ENCODE measurements around the gene SH3BP1. TPM values are rescaled to one million over a fixed set of nuclear protein-coding genes. Genes with fewer than 3 reads are reported as not detected.
A peak's percentile ranks its signal among the peaks of the same experiment; 100 is the strongest.
"Not testable (repeated sequence)": the region's sequence is repeated elsewhere in the genome, so short reads cannot be mapped to it uniquely, and the experiment has no call there.

Gene SH3BP1
- total RNA-seq, 1 donor from 2014 or later = 34.1 TPM

DNA sequence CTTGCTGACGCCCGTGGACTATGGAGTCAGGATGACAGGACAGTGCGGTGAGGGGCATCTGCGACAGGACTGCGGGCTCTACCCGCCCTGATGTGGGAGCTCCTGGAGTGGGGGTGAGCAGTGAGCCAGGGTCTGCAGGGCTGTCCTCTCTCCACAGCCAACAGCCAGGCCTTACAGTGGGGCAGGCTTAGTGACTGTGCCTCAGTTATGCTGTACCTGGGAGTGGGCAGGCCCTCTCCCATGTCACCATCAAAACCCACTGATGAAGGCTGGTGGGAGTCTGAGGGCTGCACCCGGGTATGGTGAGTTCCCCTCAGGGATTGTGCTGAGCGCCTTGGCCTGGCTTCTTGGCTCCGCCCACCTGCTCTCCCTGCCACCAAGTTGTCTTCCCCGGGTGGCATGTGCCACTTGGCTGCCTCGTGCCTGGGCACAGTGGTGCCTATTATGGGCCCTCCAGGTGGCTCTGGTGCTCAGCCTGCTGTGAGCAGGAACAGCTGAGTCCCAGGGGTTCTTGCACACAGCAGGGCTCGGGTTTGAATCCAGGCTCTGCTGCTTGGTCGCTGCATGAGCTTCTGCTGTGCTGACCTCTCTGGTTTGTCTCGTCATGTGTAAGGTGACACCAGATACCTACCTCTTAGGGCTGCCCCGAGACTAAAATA, 53.3 kb downstream of the SH3BP1 start:
- H3K4me3 ChIP-seq = no peak overlapping the region
- H3K9me3 ChIP-seq = no peaks in the 10 kb centered on the region
- DNase-seq (ENCODE audit: extremely low spot score in 2 of 2) = no peak
- TF ChIP-seq, protein P1, sequence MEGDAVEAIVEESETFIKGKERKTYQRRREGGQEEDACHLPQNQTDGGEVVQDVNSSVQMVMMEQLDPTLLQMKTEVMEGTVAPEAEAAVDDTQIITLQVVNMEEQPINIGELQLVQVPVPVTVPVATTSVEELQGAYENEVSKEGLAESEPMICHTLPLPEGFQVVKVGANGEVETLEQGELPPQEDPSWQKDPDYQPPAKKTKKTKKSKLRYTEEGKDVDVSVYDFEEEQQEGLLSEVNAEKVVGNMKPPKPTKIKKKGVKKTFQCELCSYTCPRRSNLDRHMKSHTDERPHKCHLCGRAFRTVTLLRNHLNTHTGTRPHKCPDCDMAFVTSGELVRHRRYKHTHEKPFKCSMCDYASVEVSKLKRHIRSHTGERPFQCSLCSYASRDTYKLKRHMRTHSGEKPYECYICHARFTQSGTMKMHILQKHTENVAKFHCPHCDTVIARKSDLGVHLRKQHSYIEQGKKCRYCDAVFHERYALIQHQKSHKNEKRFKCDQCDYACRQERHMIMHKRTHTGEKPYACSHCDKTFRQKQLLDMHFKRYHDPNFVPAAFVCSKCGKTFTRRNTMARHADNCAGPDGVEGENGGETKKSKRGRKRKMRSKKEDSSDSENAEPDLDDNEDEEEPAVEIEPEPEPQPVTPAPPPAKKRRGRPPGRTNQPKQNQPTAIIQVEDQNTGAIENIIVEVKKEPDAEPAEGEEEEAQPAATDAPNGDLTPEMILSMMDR (IDR thresholded peaks at IDR 0.05) = no peak
- no peak for TF ChIP-seq POLR2A (IDR thresholded peaks at IDR 0.05)
- no peak for TF ChIP-seq POLR2AphosphoS5 (IDR thresholded peaks at IDR 0.05; ENCODE audit: insufficient read depth in 1 of 2, low read depth in 1 of 2)
- intact Hi-C loops (cut with DNase I) = no loop called here
- H3K36me3 ChIP-seq = peaks cover 0 to 41% of the 10 kb centered on the region in 2 donors
- no peak overlapping the region for H3K27ac ChIP-seq
- H3K27me3 ChIP-seq = no peaks in the 10 kb centered on the region
- H3K4me1 ChIP-seq = peaks cover 15% of the 10 kb centered on the region

DNA sequence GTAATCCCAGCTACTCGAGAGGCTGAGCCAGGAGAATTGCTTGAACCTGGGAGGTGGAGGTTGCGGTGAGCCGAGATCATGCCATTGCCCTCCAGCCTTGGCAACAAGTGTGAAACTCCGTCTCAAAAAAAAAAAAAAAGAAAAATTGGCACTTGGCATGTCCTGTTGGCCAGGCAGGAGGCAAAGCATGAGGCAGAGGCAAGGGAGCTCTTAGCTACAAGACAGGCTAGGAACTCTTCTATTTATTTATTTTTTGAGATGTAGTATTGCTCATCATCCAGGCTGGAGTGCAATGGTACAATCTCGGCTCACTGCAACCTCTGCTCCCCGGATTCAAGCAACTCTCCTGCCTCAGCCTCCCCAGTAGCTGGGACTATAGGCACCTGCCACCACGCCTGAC, 54.7 kb downstream of the SH3BP1 start:
- DNase-seq (ENCODE audit: extremely low spot score in 2 of 2); intact Hi-C loops (cut with DNase I); H3K27ac ChIP-seq; H3K4me3 ChIP-seq; H3K27me3 ChIP-seq; H3K9me3 ChIP-seq: not testable (repeated sequence)
- H3K36me3 ChIP-seq = peaks cover 0 to 41% of the 10 kb centered on the region in 2 donors
- H3K4me1 ChIP-seq = peaks cover 14% of the 10 kb centered on the region

DNA sequence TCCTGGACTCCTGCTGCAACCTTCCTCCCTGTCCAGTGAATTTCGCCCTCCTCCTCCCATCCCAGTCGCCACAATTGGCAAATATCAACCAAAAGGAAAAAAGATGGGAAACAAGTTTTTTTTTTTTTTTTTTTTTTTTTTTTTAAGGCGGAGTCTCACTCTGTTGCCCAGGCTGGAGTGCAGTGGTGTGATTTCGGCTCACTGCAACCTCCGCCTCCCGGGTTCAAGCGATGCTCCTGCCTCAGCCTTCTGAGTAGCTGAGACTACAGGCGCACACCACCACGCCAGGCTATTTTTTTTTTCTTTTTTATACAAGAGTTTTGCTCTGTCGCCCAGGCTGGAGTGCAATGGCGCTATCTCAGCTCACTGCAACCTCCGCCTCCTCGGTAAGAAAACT, 56.8 kb downstream of the SH3BP1 start:
- H3K27me3 ChIP-seq; intact Hi-C loops (cut with DNase I); H3K9me3 ChIP-seq; H3K27ac ChIP-seq; DNase-seq (ENCODE audit: extremely low spot score in 2 of 2): not testable (repeated sequence)
- Histone ChIP-seq H3K36me3 (peaks cover 0 to 33% of the 10 kb centered on the region in 2 donors), H3K4me1 (peaks cover 14% of the 10 kb centered on the region), H3K4me3 (peak overlapping the region; percentile 18 to 22)

DNA sequence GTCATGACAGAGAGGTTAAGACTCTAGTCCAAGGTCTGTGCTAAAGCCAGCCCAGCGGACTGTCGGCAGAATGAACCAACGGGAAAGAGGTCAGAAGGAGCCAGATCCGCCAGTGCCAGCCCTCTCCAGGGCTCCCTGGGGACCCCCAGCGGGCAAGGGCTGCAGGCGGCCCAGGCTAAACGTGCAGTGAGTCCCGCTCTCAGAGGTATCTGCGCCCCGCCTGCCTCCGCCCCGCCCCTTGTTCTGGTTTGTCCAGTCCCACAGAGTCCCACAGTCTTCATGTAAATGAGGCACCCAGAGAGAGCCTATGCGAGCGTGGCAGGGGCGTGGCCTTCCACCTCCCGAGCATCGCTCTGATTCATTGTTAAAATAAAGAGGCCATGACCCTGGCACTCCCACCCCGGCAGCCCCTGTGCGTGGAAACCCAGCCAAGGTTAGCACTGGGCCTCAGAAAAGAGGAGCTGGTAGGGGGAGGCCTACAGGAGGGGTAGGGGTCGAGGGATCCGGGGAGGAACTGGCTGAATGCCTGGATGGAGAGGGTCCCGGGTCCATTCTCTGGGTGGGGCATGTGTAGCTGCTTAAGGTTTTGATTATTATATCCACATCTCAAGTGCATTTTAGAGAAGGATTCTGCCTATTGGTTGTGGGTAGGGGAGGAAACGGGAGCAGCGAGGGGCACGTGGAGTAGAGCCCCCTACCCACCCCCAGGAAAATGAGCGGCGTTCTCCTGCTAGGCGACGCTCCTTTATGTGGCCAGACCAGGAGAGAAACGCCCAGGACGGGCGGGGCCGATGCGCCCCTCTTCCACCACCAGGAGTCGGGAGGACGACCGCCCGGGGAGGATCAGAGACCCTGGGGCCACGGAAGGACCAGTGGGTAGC, 57.4 kb downstream of the SH3BP1 start, which contains the start of gene TRIOBP:
Gene TRIOBP, plus strand, starts transcription at position 392 of the 881 bp plus-strand sequence. CDS start 4,318 bp downstream, outside the sequence.
- H3K4me1 ChIP-seq = peaks cover 14% of the 10 kb centered on the region
- H3K36me3 ChIP-seq = peaks cover 0 to 27% of the 10 kb centered on the region in 2 donors
- peak within 1 kb of the TSS; percentile 5 for H3K27ac ChIP-seq
- TF ChIP-seq, protein P1 (IDR thresholded peaks at IDR 0.05) = no peak
- TF ChIP-seq POLR2AphosphoS5 (IDR thresholded peaks at IDR 0.05; ENCODE audit: insufficient read depth in 1 of 2, low read depth in 1 of 2) (peak; percentile 68 to 73), POLR2A (IDR thresholded peaks at IDR 0.05) (no peak)
- intact Hi-C loops (cut with DNase I) = no loop called here
- H3K9me3 ChIP-seq = no peaks in the 10 kb centered on the region
- peak within 1 kb of the TSS; percentile 18 to 22 for H3K4me3 ChIP-seq
- no peak for DNase-seq (ENCODE audit: extremely low spot score in 2 of 2)
- no peaks in the 10 kb centered on the region for H3K27me3 ChIP-seq

DNA sequence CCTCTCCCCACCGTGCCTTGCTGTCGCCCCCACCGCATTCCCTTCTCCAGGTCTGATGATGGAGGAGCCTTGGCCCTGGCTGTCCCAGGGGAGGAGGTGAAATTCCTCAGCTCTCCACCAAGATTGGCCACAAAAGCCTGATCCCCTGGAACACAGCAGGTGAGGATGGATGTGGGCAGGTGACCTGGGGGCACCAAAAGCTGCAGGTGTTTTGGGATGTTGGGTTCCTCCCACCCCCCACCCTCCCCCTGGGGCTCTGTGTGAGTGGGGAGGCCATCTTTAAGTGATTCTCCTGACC, 58.0 kb downstream of the SH3BP1 start:
- DNase-seq (ENCODE audit: extremely low spot score in 2 of 2) = no peak
- TF ChIP-seq, protein P1 (IDR thresholded peaks at IDR 0.05) = no peak
- TF ChIP-seq POLR2A (IDR thresholded peaks at IDR 0.05) (no peak), POLR2AphosphoS5 (IDR thresholded peaks at IDR 0.05; ENCODE audit: insufficient read depth in 1 of 2, low read depth in 1 of 2) (no peak)
- Histone ChIP-seq H3K27ac (peak overlapping the region; percentile 5), H3K9me3 (no peaks in the 10 kb centered on the region), H3K4me1 (peaks cover 14% of the 10 kb centered on the region), H3K27me3 (no peaks in the 10 kb centered on the region), H3K36me3 (peaks cover 0 to 21% of the 10 kb centered on the region in 2 donors), H3K4me3 (no peak overlapping the region)
- intact Hi-C loops (cut with DNase I) = no loop called here
